ENCODE results near the gene FUT4.
A peak's percentile ranks its signal among the peaks of the same experiment; 100 is the strongest.
"Not testable (repeated sequence)": the region's sequence is repeated elsewhere in the genome, so short reads cannot be mapped to it uniquely, and the experiment has no call there.

The FUT4 gene

GRCh38 chr11:94543695-94544645 is at the start of gene FUT4:
Gene FUT4 (plus strand): TSS chr11:94543921. CDS start chr11:94544134, 213 bp downstream.
- DNase-seq (ENCODE audit: low spot score) = peak; percentile 96

- DNase-seq (ENCODE audit: low spot score) = no peak
Observed at GRCh38 chr11:94494126-94494680, 49.5 kb upstream of the FUT4 start.

- no peak for DNase-seq (ENCODE audit: low spot score)
Observed at GRCh38 chr11:94500181-94500580, 43.5 kb upstream of the FUT4 start.

GRCh38 chr11:94501522-94501921 is 42.2 kb upstream of the FUT4 start:
- DNase-seq (ENCODE audit: low spot score) = no peak

GRCh38 chr11:94504689-94505293 is 38.9 kb upstream of the FUT4 start:
- peak; percentile 67 for DNase-seq (ENCODE audit: low spot score)

GRCh38 chr11:94506513-94506912 is 37.2 kb upstream of the FUT4 start:
- not testable (repeated sequence) for DNase-seq (ENCODE audit: low spot score)

- no peak for DNase-seq (ENCODE audit: low spot score)
Observed at GRCh38 chr11:94507485-94507884, 36.2 kb upstream of the FUT4 start.

- peak; percentile 67 for DNase-seq (ENCODE audit: low spot score)
Observed at GRCh38 chr11:94511932-94512781, 31.6 kb upstream of the FUT4 start, which contains the start of gene C11orf97. Gene C11orf97 (plus strand): TSS chr11:94512461. CDS start chr11:94512529, 68 bp downstream.

- DNase-seq (ENCODE audit: low spot score) = peak; percentile 56
Observed at GRCh38 chr11:94513091-94513490, 30.6 kb upstream of the FUT4 start.

GRCh38 chr11:94515398-94515797 is 28.3 kb upstream of the FUT4 start:
- no peak for DNase-seq (ENCODE audit: low spot score)

GRCh38 chr11:94516725-94517124 is 27.0 kb upstream of the FUT4 start:
- no peak for DNase-seq (ENCODE audit: low spot score)

GRCh38 chr11:94518300-94518699 is 25.4 kb upstream of the FUT4 start:
- no peak for DNase-seq (ENCODE audit: low spot score)

GRCh38 chr11:94519478-94520084 is 24.1 kb upstream of the FUT4 start:
- peak; percentile 44 for DNase-seq (ENCODE audit: low spot score)

- DNase-seq (ENCODE audit: low spot score) = peak; percentile 31
Observed at GRCh38 chr11:94521684-94522083, 22.0 kb upstream of the FUT4 start.

- no peak for DNase-seq (ENCODE audit: low spot score)
Observed at GRCh38 chr11:94524341-94524740, 19.4 kb upstream of the FUT4 start.

GRCh38 chr11:94525546-94526324 is 18.0 kb upstream of the FUT4 start:
- DNase-seq (ENCODE audit: low spot score) = peak; percentile 76

GRCh38 chr11:94526645-94527438 is 16.9 kb upstream of the FUT4 start:
- no peak for DNase-seq (ENCODE audit: low spot score)

GRCh38 chr11:94528551-94528950 is 15.2 kb upstream of the FUT4 start:
- peak; percentile 67 for DNase-seq (ENCODE audit: low spot score)

GRCh38 chr11:94532211-94532610 is 11.5 kb upstream of the FUT4 start:
- DNase-seq (ENCODE audit: low spot score) = peak; percentile 67

GRCh38 chr11:94533206-94533605 is 10.5 kb upstream of the FUT4 start:
- no peak for DNase-seq (ENCODE audit: low spot score)
